Coronary artery (tissue), 2 donors: ENCODE data around the gene PUS7.
"Not testable (repeated sequence)": the region's sequence is repeated elsewhere in the genome, so short reads cannot be mapped to it uniquely, and the experiment has no call there.

Source experiments
- DNase-seq: peaks from one replicate; pipeline ENCODE4 v3.0.0-alpha.2; 2017; ENCODE audit warnings: low spot score
- H3K27ac ChIP-seq, 2 donors: fragments of 200-600 bp; sonication (generic); one replicate each; pipeline ENCODE4 v1.5.1; 2016 to 2019
- H3K4me3 ChIP-seq: fragments of 200-600 bp; sonication (generic); 2 replicates; pipeline ENCODE4 v1.5.1; 2016; ENCODE audit warnings: mild to moderate bottlenecking, moderate library complexity
- CTCF ChIP-seq: fragments of 200-600 bp; sonication (generic); IDR thresholded peaks from one replicate; pipeline ENCODE4 v1.5.1; 2019; ENCODE audit warnings: antibody characterized with exemption

The PUS7 gene

GRCh38 chr7:105429746-105430612 is 92.1 kb downstream of the PUS7 start:
- DNase-seq: no peak
- no peak overlapping the region for H3K27ac ChIP-seq
- no peak for TF ChIP-seq CTCF
- H3K4me3 ChIP-seq: no peak overlapping the region

GRCh38 chr7:105426606-105427146 is 95.4 kb downstream of the PUS7 start:
- no peak overlapping the region for H3K4me3 ChIP-seq
- DNase-seq: no peak
- TF ChIP-seq CTCF: no peak
- H3K27ac ChIP-seq: no peak overlapping the region

- DNase-seq: no peak
Measured at GRCh38 chr7:105423987-105424386, 98.1 kb downstream of the PUS7 start.

GRCh38 chr7:105413887-105414437 is 108.1 kb downstream of the PUS7 start:
- DNase-seq: no peak
- Histone ChIP-seq H3K27ac (no peak overlapping the region), H3K4me3 (no peak overlapping the region)
- no peak for TF ChIP-seq CTCF

More at GRCh38 chr7:105423987-105424386, 98.1 kb downstream of the PUS7 start:
- no peak for TF ChIP-seq CTCF
- no peak overlapping the region for H3K27ac ChIP-seq
- H3K4me3 ChIP-seq: no peak overlapping the region

- H3K4me3 ChIP-seq, DNase-seq, H3K27ac ChIP-seq: not testable (repeated sequence)
Measured at GRCh38 chr7:105410774-105411173, 111.3 kb downstream of the PUS7 start.

GRCh38 chr7:105409775-105410174 is 112.3 kb downstream of the PUS7 start:
- DNase-seq, H3K4me3 ChIP-seq: not testable (repeated sequence)

GRCh38 chr7:105408791-105409410 is 113.2 kb downstream of the PUS7 start:
- Histone ChIP-seq H3K4me3 (no peak overlapping the region), H3K27ac (no peak overlapping the region)
- TF ChIP-seq CTCF: no peak
- DNase-seq: no peak

More at GRCh38 chr7:105409775-105410174, 112.3 kb downstream of the PUS7 start:
- not testable (repeated sequence) for H3K27ac ChIP-seq
